ENCODE measurements around the gene SLC16A14.

GRCh38 chr2:230000118-230000841 is 68.4 kb downstream of the SLC16A14 start:
- TF ChIP-seq CTCF (IDR thresholded peaks at IDR 0.05) (no peak), POLR2A (IDR thresholded peaks at IDR 0.05) (no peak)
